SW480 (cell line): ENCODE results near the gene YAF2.
"Not testable (repeated sequence)": the region's sequence is repeated elsewhere in the genome, so short reads cannot be mapped to it uniquely, and the experiment has no call there.

ENCODE experiments used
- DNase-seq: peaks from one replicate; pipeline ENCODE4 v3.0.0-alpha.2; 2016; ENCODE audit warnings: low spot score

YAF2 gene

DNA sequence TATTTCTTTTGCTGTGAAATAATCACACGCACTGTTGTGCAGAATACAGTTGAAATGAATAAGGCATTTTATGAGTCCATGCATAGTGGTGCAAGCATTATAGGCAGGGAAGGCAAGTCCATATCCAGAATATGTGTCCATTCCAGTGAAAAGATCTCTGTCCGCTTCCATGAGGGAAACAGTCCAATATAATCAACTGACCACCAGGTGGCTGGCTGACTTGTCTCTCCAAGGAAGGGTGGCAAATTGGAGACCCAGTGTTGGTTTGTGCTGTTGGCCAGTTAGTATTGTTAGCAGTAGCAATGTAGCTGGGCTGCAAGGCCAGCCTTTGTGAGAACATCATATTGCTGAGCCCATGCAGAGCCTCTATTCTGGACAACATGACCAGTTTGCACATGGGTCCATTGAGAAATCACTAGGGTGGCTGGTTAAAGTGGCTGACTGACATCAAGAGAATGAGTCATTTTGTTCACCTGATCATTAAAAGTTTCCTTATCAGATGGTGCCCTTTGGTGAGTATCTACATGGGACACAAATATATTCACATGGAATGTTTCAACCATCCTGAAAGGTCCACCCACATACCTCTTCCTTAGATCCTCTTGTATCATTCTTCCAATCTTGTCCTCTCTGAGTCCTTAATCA, 17.3 kb upstream of the YAF2 start:
- DNase-seq = no peak

DNA sequence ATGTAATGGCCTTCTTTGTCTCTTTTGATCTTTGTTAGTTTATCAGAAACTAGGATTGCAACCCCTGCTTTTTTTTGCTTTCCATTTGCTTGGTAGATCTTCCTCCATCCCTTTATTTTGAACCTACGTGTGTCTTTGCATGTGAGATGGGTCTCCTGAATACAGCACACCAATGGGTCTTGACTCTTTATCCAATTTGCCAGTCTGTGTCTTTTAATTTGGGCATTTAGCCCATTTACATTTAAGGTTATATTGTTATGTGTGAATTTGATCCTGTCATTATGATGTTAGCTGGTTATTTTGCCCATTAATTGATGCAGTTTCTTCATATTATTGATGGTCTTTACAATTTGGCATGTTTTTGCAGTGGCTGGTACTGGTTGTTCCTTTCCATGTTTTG, 14.6 kb upstream of the YAF2 start:
- not testable (repeated sequence) for DNase-seq

DNA sequence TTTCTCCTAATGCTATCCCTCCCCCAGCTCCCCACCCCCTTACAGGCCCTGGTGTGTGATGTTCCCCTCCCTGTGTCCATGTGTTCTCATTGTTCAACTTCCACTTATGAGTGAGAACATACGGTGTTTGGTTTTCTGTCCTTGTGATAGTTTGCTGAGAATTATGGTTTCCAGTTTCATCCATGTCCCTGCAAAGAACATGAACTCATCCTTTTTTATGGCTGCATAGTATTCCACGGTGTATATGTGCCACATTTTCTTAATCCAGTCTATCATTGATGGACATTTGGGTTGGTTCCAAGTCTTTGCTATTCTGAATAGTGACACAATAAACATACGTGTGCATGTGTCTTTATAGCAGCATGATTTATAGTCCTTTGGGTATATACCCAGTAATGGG, 11.0 kb upstream of the YAF2 start:
- DNase-seq = not testable (repeated sequence)

DNA sequence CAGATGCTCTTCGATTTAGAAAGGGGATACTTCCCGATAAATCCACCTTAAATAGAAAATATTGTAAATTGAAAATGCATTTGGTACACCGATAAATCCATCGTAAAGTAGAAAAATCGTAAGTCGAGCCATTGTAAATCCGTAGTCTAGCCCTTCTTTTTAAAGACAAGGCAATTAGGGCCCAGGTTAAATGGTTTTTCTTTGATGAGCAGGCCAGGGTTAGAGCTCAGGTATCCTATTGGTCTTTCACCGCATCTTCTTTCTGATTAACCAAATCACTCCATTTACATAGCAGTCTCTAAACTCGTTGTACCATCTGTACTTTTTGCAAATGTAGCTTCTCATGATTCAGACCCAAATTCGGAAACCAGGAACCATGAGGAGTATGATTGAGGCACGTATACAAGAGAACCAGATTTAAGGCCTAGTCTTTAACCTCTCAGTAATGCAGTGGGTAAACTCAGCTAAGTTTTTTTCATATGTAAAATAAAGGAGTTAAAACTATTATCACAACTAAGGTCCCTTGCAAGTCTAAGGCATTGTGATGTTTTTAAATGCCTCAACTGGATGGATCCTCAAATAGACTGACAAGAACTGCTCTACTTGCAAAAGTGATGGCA, 2.2 kb upstream of the YAF2 start:
- DNase-seq = no peak

DNA sequence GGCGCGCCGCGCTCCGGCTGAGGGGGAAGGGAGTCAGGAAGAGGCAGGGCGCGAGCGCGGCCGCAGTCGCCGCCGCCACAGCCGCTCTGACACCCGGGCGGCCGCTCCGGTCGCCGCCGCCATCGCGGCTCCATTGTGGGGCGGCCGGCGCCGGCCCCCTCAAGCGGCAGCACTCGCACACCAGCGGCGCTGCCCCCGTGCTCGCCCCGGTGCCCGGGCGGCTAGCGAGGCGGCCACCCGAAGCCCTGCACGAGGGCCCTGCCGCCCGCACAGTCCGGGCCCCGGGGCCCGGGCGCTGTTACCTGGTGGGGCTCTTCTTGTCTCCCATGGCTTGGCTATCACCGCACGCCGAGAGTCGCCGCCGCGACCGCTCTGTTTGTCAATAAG, 202 bp downstream of the YAF2 start:
- DNase-seq = no peak

DNA sequence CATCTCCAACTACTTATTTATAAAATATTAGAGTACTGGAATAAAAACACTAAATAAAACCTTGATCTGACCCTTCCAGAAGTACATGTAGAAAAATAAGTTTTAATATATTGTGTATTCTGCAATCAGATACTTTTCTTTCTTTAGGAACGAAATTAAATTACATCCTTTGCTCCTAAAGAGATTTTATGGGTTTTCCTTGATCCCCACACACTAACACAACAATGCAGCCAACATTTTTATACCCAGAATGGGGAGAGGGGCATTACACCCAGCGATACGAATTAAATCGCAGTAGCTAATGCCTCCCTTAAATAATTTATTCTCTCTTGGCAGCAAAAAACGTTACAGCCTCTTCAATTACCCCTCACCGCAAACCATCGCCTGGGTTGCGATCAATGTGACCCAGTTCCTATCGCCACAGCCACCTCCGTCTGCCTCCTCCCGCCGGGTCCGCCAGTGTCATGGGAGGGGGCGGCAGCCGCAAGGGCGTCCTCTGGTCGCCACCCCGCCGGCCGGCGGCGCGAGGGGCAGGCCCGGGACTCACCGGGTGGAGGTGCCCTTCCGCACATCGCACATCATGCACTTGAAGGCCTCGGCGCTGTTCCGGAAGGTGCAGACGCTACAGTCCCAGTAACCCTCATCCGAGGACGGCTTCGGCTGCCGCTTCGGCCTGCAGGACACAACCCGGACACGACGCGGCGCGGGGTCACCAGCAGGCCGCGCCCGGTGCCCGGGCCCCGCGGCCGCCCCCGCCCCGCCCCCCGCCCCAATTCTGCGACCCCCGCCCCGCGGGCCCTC, 796 bp downstream of the YAF2 start:
- DNase-seq = peak; percentile 80

DNA sequence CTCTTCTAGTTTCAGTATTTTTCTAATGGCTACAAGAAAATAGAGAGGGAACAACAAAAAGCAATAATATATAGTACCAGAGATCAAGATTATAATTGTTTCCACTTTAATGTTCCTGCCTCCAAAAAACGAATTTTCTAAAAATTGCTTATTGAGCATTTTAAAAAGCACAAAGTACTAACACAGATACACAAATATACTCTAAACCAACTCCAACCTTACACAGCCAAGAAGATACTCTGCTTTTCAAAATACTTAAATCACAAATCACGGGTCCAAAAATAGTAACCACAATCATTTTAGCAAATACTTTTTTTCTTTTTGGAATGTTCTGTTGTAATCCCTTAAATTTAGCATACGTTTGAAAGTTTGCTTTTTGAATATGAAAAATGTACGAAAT, 2.0 kb downstream of the YAF2 start:
- DNase-seq = no peak

DNA sequence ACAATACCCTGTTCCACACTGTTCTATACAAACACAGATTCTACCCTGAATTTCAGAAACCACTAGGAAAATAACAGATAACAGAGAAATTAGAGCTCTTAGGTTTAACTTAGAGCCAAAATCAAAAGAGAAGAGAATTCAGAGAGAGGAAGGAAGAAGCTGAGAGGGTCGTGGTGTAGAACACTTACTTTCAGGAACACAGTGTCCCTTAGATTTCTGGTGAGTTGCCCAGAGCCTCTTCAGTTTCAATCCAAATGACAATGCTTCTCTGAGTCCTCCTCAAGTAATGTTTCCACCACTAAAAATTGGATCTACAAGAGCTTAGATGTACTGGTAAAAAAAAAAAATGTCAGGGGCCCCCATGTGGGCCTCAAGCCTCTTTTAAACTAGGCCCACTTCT, 2.6 kb downstream of the YAF2 start:
- no peak for DNase-seq

DNA sequence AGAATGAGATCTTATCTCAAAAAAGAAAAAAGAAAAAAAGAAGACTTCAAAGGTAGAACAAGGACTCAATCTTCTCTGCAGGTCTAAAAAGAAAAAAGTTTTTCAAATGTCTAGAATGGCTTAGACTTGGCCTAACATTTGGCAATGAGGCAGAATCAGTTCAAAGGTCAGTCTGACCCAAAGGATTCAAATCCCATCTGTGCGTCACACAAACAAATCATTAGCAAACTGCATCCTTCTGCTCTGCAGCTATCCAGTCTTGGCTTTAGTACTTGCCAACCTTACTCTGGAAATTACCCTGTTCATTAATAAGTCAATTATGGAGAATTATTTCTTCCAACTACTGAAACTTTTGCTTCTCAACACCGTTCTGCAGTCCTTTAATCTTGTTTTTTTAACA, 3.1 kb downstream of the YAF2 start:
- DNase-seq = no peak

DNA sequence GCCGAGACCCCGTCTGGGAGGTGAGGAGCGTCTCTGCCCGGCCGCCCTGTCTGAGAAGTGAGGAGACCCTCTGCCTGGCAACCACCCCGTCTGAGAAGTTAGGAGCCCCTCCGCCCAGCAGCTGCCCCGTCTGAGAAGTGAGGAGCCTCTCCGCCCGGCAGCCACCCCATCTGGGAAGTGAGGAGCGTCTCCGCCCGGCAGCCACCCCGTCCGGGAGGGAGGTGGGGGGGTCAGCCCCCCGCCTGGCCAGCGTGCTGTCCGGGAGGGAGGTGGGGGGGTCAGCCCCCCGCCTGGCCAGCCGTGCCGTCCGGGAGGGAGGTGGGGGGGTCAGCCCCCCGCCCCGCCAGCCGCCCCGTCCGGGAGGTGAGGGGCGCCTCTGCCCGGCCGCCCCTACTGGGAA, 10.5 kb downstream of the YAF2 start:
- DNase-seq = not testable (repeated sequence)

DNA sequence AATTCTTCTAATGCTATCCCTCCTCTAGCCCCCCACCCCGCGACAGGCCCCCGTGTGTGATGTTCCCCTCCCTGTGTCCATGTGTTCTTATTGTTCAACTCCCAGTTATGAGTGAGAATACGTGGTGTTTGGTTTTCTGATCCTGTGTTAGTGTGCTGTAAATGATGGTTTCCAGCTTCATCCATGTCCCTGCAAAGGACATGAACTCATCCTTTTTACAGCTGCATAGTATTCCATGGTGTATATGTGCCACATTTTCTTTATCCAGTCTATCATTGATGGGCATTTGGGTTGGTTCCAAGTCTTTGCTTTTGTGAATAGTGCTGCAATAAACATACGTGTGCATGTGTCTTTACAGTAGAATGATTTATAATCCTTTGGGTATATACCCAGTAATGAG, 13.5 kb downstream of the YAF2 start:
- DNase-seq = not testable (repeated sequence)

DNA sequence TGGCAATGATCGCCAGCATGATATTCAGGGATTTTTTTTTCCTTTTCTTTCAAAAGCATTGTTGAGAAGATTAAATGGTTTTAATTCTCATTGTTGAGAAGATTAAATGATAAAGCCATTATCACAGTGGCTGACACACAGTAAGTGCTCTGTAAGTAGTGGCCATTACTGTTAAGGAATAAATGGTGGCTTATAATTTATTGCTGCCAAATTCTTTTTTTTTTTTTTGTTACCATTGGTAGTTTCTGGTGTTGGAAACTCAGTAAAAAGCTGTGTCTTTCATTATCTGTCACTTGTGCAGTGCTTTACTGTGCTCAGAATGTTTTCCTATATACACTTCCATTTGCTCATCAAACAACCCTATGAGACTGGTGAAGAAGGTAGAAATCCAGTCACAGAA, 15.3 kb downstream of the YAF2 start:
- no peak for DNase-seq

DNA sequence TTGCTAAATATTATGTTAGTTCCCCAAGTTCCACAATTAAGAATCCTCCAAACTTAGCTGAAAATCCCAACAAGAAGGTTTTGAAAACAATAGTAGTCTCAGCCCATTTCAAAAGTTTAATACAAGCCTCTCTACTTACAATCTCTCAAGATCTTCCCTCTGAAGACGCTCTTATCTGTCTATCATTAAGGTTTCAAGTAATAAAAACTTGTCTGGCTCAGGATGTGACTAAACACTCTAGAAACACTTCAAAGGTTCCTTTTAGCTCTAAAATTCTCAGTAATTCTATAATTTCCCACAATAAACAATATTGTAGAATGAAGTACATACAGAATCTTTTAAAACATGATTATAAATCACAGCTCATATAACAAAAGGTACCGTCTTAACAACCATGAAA, 16.3 kb downstream of the YAF2 start:
- no peak for DNase-seq

DNA sequence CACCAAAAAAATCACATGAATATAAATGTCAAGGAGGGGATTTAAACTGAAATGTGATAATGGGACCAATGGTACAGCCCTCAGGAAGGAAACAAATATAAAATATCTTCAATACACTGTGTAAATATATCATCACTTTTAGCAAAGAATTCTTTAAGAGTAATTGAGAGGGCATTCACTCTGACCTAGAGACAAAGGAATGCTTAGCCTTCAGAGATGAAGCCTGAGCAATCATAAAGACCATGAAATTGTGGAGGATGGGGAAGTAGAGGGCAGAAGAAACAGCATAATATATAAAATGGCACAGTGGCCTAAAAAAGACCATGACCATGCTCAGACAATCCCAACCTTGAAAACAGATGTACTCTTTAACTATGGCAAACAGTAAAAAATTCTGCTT, 20.4 kb downstream of the YAF2 start:
- no peak for DNase-seq

DNA sequence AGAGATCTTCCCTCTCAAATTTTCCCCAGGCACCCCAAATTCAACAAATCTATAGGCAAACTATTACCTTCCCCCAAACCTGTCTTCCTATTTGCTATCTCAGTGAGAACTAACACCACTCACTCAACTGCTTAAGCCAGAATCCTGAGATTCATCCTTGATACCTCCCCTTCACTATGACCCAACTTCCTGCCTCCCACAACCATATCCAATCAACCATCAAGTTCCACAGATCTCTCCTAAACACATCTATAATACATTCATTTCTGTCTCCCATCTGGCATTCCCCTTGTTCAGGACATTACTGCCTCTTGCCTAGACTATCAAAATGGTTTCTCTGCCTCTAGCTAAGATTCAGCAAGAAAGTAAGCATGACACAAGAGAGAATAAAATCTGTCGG, 21.3 kb downstream of the YAF2 start:
- DNase-seq = no peak

DNA sequence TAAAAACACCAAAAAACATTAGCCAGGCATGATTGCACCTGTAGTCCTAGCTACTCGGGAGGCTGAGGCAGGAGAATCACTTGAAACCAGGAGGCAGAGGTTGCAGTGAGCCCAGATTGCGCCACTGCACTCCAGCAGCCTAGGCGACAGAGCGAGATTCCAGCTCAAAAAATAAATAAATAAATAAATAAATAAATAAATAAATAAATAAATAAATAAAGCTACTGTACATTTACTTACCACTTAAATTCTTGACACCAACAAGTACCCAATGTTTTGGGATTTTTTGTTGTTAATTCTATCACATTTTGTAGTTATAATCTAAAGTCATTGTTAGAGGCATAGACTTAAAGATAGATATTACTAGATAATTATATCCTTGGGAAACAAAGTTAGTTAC, 22.3 kb downstream of the YAF2 start:
- DNase-seq = not testable (repeated sequence)

DNA sequence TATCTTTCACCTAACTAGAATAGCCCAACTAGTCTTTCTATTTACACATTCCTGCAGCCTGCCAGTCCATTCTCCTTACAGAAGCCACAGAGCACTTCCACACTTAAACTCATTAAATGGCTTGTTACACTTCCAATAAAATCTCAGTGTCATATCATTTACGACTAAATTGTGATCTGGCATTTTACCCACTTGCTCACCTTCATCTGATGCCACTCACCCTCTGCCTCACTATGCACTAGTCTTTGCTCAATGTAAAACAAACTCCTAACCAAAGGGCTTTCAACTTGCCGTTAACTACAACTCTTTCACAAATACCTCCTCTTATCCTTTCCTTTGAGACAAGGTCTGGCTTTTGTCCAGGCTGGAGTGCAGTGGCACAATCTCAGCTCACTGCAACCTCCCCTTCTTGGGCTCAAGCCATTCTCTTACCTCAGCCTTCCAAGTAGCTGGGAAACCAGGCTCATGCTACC, 24.1 kb downstream of the YAF2 start:
- DNase-seq = no peak

DNA sequence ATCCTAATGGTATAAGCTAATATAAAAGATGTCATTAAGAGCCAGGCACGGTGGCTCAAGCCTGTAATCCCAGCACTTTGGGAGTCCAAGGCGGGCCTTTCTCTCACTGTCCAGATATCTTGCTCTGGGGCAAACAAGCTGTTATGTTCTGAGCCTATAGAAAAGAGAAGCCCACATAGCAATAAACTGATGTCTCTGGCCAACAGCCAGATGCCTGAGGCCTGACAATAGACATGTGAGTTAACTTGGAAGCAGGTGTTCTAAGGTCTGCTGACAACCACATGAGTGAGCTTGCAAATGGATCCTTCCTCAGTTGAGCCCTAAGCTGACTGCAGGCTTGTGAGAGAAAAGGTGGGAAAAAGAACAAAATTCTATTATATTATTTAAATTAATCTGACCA, 25.0 kb downstream of the YAF2 start:
- DNase-seq = peak; percentile 53

DNA sequence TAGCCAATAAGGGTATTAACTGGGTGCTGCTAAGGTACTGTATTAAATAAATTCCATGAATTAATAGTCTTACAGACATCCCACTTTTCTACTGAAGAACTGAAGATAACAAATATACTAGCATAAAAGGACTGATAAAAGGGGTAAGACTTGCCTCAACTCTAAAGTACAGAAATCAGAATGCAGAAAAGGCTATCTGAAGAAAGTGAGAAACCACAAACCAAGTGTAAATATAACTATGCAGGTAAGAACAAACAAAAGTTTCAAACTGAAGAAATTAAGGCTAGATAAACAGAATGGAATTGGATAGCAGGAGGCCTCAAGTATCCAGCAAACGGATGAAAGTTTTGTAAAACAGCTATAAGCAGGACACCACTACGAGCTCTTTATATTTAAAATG, 29.5 kb downstream of the YAF2 start:
- no peak for DNase-seq

DNA sequence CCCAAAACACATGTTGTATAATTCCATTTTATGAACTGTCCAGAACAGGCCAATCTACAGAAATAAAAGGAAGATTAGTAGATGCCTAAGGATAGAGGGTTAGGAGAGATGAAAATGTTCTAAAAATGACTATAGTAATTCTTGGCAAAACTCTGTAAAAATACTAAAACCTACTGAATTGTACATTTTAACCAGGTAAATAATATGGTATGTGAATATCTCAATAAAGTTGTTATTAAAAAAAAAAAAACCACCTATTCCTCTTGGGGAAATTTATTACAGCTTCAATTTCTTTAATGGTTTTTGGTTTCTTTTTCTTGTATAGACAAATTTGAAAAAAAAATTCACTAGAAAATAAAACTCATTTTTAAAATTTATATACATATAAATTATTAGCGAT, 33.2 kb downstream of the YAF2 start:
- DNase-seq = no peak

DNA sequence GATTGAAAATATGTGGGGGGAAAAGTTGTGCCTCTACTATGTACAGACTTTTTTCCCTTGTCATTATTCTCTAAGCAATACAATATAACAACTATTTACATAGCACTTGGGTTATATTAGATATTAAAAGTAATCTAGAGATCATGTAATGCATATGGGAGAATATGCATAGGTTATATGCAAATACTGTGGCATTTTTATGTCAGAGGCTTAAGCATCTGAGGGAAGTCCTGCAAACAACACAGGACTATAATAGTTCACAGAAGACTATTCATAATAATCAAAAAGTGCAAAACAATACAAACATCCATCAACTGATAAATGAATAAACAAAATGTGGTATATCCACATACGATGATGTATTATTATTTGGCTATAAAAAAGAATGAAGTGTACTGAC, 33.7 kb downstream of the YAF2 start:
- no peak for DNase-seq

DNA sequence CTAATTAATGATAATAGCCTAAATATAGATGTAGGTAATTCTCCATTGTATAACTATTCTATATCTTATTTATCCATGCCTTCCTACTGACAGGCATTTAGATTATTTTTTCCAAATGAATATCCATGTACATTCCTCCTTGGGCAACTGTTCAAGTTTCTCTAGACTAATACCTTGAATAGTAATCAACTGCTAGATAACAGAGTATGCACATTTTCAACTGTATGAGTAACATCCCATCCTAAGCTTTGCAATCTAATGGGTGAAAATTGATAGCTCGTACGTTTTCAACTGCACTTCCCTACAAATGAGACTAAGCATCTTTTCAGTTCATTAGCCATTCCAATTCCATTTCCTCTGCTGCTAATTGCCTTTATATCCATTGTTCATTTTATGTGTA, 37.0 kb downstream of the YAF2 start:
- no peak for DNase-seq

DNA sequence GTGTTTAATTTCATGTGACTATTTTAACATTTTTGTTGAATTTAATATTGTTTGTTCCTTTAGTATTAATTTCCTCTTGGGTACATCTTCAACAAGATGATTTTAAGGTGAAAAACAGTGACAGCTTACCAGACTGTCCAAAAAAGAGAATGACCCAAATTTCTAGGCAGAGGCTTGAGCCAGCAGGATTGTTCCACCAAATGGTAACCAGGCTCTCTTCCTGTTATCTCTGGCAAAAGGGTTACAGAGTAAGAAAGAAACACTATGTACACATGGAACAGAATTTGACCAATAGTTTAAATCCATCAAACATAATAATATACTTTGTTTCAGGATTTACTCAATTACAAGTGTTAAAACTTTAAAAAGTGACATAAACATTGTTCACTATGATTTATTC, 39.0 kb downstream of the YAF2 start:
- DNase-seq = no peak
